Measurements from ENCODE around the gene SEC14L3. TPM values are rescaled to one million over a fixed set of nuclear protein-coding genes. Genes with fewer than 3 reads are reported as not detected.

Gene SEC14L3
- total RNA-seq, 2 experiments from 2014 or later, result not detected

GRCh38 chr22:30497466-30498150 is 25.8 kb upstream of the SEC14L3 start:
- ChIA-PET POLR2A (interaction anchor here (0.6 to 0.7 kb wide), 3 partner anchors 10 to 363 kb away, joined by 3 to 5 read pairs (median 5); no protein-coding TSS in a partner anchor), CTCF (ENCODE audit: unreplicated experiment) (no interaction called here)
- Histone ChIP-seq H3K27ac (ENCODE audit: low read depth, low read length, poor library complexity, severe bottlenecking) (no peak overlapping the region), H3K9me3 (ENCODE audit: low read length) (no peaks in the 10 kb centered on the region), H3K4me3 (ENCODE audit: low read depth, low read length, poor library complexity, severe bottlenecking) (no peak overlapping the region), H3K4me2 (ENCODE audit: low read length) (no peak overlapping the region), H3K9me2 (ENCODE audit: insufficient read depth, low read length) (no peaks in the 10 kb centered on the region), H3K79me2 (ENCODE audit: insufficient read depth, low read depth, low read length) (no peaks in the 10 kb centered on the region), H3K4me1 (ENCODE audit: insufficient read depth, low read length, poor library complexity, severe bottlenecking) (no peaks in the 10 kb centered on the region), H3K36me3 (ENCODE audit: insufficient read depth, low read length) (no peaks in the 10 kb centered on the region), H2AFZ (ENCODE audit: low read length) (no peak overlapping the region), H4K20me1 (ENCODE audit: insufficient read depth, low read length) (no peaks in the 10 kb centered on the region)
- TF ChIP-seq EZH2phosphoT487 (IDR thresholded peaks at IDR 0.05; ENCODE audit: borderline replicate concordance, low read depth, low read length), result no peak
- no TSS peak for BruUV-seq (replicated peaks)
- DNase-seq (ENCODE audit: low spot score), result no peak
- intact Hi-C loops (cut with micrococcal nuclease; ENCODE audit: unreplicated experiment), result no loop called here

DNA sequence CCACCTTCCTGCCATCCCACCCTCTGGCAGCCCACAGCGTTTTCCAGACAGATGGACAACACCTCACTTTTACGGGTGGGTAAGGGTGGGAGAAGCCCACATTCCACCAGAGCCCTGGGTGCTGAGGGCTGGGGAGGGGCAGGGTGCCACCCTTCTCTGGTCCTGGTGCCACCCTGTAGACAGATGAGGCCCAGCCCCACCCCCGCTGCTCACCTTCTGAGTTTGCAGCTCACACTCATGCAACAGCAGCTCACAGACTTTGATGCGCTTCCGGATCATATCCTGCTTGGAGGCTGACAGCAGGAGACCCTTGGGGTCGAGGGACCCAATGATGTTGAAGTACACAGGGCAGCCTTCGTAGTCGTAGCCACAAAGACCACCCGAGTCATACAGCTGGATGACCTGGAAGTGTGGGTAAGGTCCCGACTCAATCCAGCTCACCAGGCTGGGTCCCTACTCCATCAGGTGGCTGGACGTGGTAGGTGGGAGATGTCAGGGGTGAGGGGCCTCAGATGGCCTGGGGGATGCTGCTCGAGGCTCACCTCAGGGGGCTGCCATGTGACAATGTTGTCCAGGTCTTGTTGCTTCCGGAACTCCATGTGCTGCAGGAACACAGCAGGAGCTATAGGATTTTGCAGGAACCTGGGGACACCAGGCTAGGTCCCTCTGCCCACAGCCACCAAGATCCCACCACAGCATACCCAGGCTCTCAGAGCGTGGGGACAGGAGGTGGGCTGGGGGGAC is 23.4 kb upstream of the SEC14L3 start:
- intact Hi-C loops (cut with micrococcal nuclease; ENCODE audit: unreplicated experiment), result no loop called here
- ChIA-PET POLR2A (interaction anchor here (0.5 kb wide), 1 partner anchor 637 kb away, joined by 3 read pairs; no protein-coding TSS in a partner anchor), CTCF (ENCODE audit: unreplicated experiment) (no interaction called here)
- no peaks in the 10 kb centered on the region for H3K4me1 ChIP-seq (ENCODE audit: insufficient read depth, low read length, poor library complexity, severe bottlenecking)
- no peaks in the 10 kb centered on the region for H3K79me2 ChIP-seq (ENCODE audit: insufficient read depth, low read depth, low read length)
- no peak overlapping the region for H2AFZ ChIP-seq (ENCODE audit: low read length)
- no peaks in the 10 kb centered on the region for H4K20me1 ChIP-seq (ENCODE audit: insufficient read depth, low read length)
- no peaks in the 10 kb centered on the region for H3K9me2 ChIP-seq (ENCODE audit: insufficient read depth, low read length)
- no peaks in the 10 kb centered on the region for H3K9me3 ChIP-seq (ENCODE audit: low read length)
- no peak overlapping the region for H3K4me3 ChIP-seq (ENCODE audit: low read depth, low read length, poor library complexity, severe bottlenecking)
- TF ChIP-seq CTCF (conservative IDR thresholded peaks at IDR 0.05; ENCODE audit: low read length), result no peak
- no peak for TF ChIP-seq EZH2phosphoT487 (IDR thresholded peaks at IDR 0.05; ENCODE audit: borderline replicate concordance, low read depth, low read length)
- H3K4me2 ChIP-seq (ENCODE audit: low read length), result no peak overlapping the region
- no TSS peak for BruUV-seq (replicated peaks)
- no peak overlapping the region for H3K27ac ChIP-seq (ENCODE audit: low read depth, low read length, poor library complexity, severe bottlenecking)
- no peaks in the 10 kb centered on the region for H3K36me3 ChIP-seq (ENCODE audit: insufficient read depth, low read length)
- DNase-seq (ENCODE audit: low spot score), result no peak

- H3K4me3 ChIP-seq (ENCODE audit: low read depth, low read length, poor library complexity, severe bottlenecking), result no peak overlapping the region
- H2AFZ ChIP-seq (ENCODE audit: low read length), result no peak overlapping the region
- no peak overlapping the region for H3K27ac ChIP-seq (ENCODE audit: low read depth, low read length, poor library complexity, severe bottlenecking)
- H3K9me2 ChIP-seq (ENCODE audit: insufficient read depth, low read length), result no peaks in the 10 kb centered on the region
- BruUV-seq (replicated peaks), result no TSS peak
- H3K4me1 ChIP-seq (ENCODE audit: insufficient read depth, low read length, poor library complexity, severe bottlenecking), result no peaks in the 10 kb centered on the region
- no peak overlapping the region for H3K4me2 ChIP-seq (ENCODE audit: low read length)
- TF ChIP-seq CTCF (conservative IDR thresholded peaks at IDR 0.05; ENCODE audit: low read length), result no peak
- TF ChIP-seq EZH2phosphoT487 (IDR thresholded peaks at IDR 0.05; ENCODE audit: borderline replicate concordance, low read depth, low read length), result no peak
- H3K9me3 ChIP-seq (ENCODE audit: low read length), result no peaks in the 10 kb centered on the region
- H4K20me1 ChIP-seq (ENCODE audit: insufficient read depth, low read length), result no peaks in the 10 kb centered on the region
- no peak for DNase-seq (ENCODE audit: low spot score)
- no peaks in the 10 kb centered on the region for H3K36me3 ChIP-seq (ENCODE audit: insufficient read depth, low read length)
- intact Hi-C loops (cut with micrococcal nuclease; ENCODE audit: unreplicated experiment), result no loop called here
- H3K79me2 ChIP-seq (ENCODE audit: insufficient read depth, low read depth, low read length), result no peaks in the 10 kb centered on the region
- ChIA-PET CTCF (ENCODE audit: unreplicated experiment) (no interaction called here), POLR2A (no interaction called here)
These were observed 20.3 kb upstream of the SEC14L3 start for GRCh38 chr22:30492144-30492543.

All from OCI-LY7 (cell line).